GM12878 (cell line): ENCODE results near the gene C10orf90. TPM values are rescaled to one million over a fixed set of nuclear protein-coding genes. Genes with fewer than 3 reads are reported as not detected.

Experiments used
- ATAC-seq: fragments of 200-7000 bp; cut with Tn5 transposase; 3 replicates; pipeline ENCODE4 v1.9.1; 2020; ENCODE audit warnings: mild to moderate bottlenecking, moderate library complexity
- BruUV-seq: library from RNA; stranded (reverse); fragments of 400-500 nt; replicated peaks from 2 replicates; lab custom pipeline; 2021; lab: Mats Ljungman, UMichigan
- CTCF ChIA-PET: fragments of 300-600 bp; sonication (Branson Sonifier 250); formaldehyde crosslinking; extraction: SDS; loops from one replicate; lab custom pipeline; 2021; ENCODE audit warnings: inconsistent platforms; lab: Yijun Ruan, JAX
- POLR2A ChIA-PET: fragments of 350-600 bp; formaldehyde crosslinking; extraction: SDS; loops from one replicate; lab custom pipeline; 2021; ENCODE audit warnings: inconsistent platforms; lab: Charles Lee
- RAD21 ChIA-PET: fragments of 300-600 bp; sonication (Branson Sonifier 250); formaldehyde crosslinking; loops from one replicate; lab custom pipeline; 2023; ENCODE audit warnings: antibody characterized with exemption; ENCODE audit not compliant: unreplicated experiment; lab: Charles Lee
- SMC1A ChIA-PET: fragments of 300-600 bp; sonication (Branson Sonifier 250); formaldehyde crosslinking; loops from one replicate; lab custom pipeline; 2023; ENCODE audit not compliant: unreplicated experiment, uncharacterized antibody; lab: Charles Lee
- DNase-seq: peaks from one replicate; pipeline ENCODE4 v3.0.0-alpha.2; 2011; ENCODE audit warnings: low read depth, low spot score
- FAIRE-seq: peaks from 3 replicates; lab custom pipeline; 2011; peaks lifted over from hg19 to GRCh38; lab: Jason Lieb, UNC
- H2AFZ ChIP-seq: 2 replicates; pipeline ENCODE4 v1.6.0; 2011; ENCODE audit warnings: low read depth, low read length, control low read depth; ENCODE audit not compliant: control insufficient read depth
- H3K27ac ChIP-seq: 2 replicates; pipeline ENCODE4 v1.5.1; 2011; ENCODE audit warnings: control low read depth; ENCODE audit not compliant: control insufficient read depth, insufficient read depth
- H3K27me3 ChIP-seq, 2 experiments: replicated peaks in 1 of 2; 2 replicates each; pipeline versions ENCODE4 v1.6.0 to v1.6.1; 2011; ENCODE audit warnings: low read length in 1 of 2; ENCODE audit not compliant: control insufficient read depth in 2 of 2, insufficient read depth in 2 of 2
- H3K36me3 ChIP-seq, 2 experiments: 2 replicates each; pipeline ENCODE4 v1.5.1; 2011; ENCODE audit warnings: low read length in 1 of 2; ENCODE audit not compliant: control insufficient read depth in 2 of 2, insufficient read depth in 2 of 2
- H3K4me1 ChIP-seq: 2 replicates; pipeline ENCODE4 v1.6.1; 2011; ENCODE audit warnings: mild to moderate bottlenecking, low read length, moderate library complexity, mixed read lengths; ENCODE audit not compliant: control insufficient read depth, insufficient read depth
- H3K4me2 ChIP-seq: 2 replicates; pipeline ENCODE4 v1.6.0; 2011; ENCODE audit warnings: control low read depth; ENCODE audit not compliant: control insufficient read depth, insufficient read depth
- H3K4me3 ChIP-seq: fragments of 200-600 bp; sonication (generic); 2 replicates; pipeline ENCODE4 v1.5.1; 2016
- H3K79me2 ChIP-seq: 2 replicates; pipeline ENCODE4 v1.6.0; 2011; ENCODE audit warnings: low read length; ENCODE audit not compliant: control insufficient read depth, insufficient read depth
- H3K9ac ChIP-seq: 2 replicates; pipeline ENCODE4 v1.8.0; 2011; ENCODE audit warnings: low read length, control low read depth, mixed read lengths; ENCODE audit not compliant: control insufficient read depth, insufficient read depth
- H3K9me3 ChIP-seq: replicated peaks from 3 replicates; pipeline ENCODE4 v1.5.1; 2011; ENCODE audit warnings: mild to moderate bottlenecking, low read length; ENCODE audit not compliant: control insufficient read depth, insufficient read depth
- H4K20me1 ChIP-seq: 2 replicates; pipeline ENCODE4 v1.6.0; 2011; ENCODE audit not compliant: control insufficient read depth, insufficient read depth
- ATF2 ChIP-seq: IDR thresholded peaks from 2 replicates; pipeline ENCODE4 v1.6.1; 2012; ENCODE audit warnings: low read length, inconsistent platforms
- ATF7 ChIP-seq: fragments of 450-650 bp; IDR thresholded peaks from 2 replicates; pipeline ENCODE4 v1.6.1; 2016; ENCODE audit warnings: low read depth, mild to moderate bottlenecking
- BCL11A ChIP-seq: IDR thresholded peaks from 2 replicates; pipeline ENCODE4 v1.6.1; 2011; ENCODE audit warnings: low read depth, low read length
- CEBPB ChIP-seq, 2 experiments: fragments of 150-350 bp in 1 of 2; IDR thresholded peaks; 2 replicates each; pipeline ENCODE4 v1.6.1; 2012 to 2014; ENCODE audit warnings: low read depth in 2 of 2, low read length in 2 of 2, borderline replicate concordance in 1 of 2, inconsistent platforms in 1 of 2
- EGR1 ChIP-seq, 2 experiments: IDR thresholded peaks; 1 replicate in 1 of 2; 2 replicates in 1 of 2; pipeline ENCODE4 v1.6.1; 2011 to 2012; ENCODE audit warnings: low read depth in 2 of 2, low read length in 2 of 2, borderline replicate concordance in 1 of 2, mild to moderate bottlenecking in 1 of 2, moderate library complexity in 1 of 2
- EZH2 ChIP-seq: IDR thresholded peaks from 2 replicates; pipeline ENCODE4 v1.6.1; 2012; ENCODE audit warnings: low read depth, mild to moderate bottlenecking, control low read depth, inconsistent platforms, low read length, borderline replicate concordance; ENCODE audit not compliant: control insufficient read depth
- HDGF ChIP-seq: fragments of 450-650 bp; IDR thresholded peaks from 2 replicates; pipeline ENCODE4 v1.6.1; 2016; ENCODE audit warnings: antibody characterized with exemption
- MEF2A ChIP-seq: IDR thresholded peaks from 2 replicates; pipeline ENCODE4 v1.6.1; 2011; ENCODE audit warnings: low read depth, mild to moderate bottlenecking, low read length, moderate library complexity; ENCODE audit not compliant: insufficient read depth
- NR2C2 ChIP-seq: IDR thresholded peaks from 2 replicates; pipeline ENCODE4 v1.6.1; 2011; ENCODE audit warnings: borderline replicate concordance, low read depth; ENCODE audit not compliant: control insufficient read depth, insufficient read length
- POLR2A ChIP-seq: IDR thresholded peaks from 2 replicates; pipeline ENCODE4 v1.6.1; 2011; ENCODE audit warnings: low read depth, mild to moderate bottlenecking, low read length
- WGBS: methylation state at CpG from one replicate; pipeline ENCODE4 v1.1.6; 2016; ENCODE audit warnings: low lambda C conversion rate; ENCODE audit not compliant: insufficient replicate concordance, insufficient coverage; ENCODE audit errors: missing lambda C conversion rate; 5-methylcytosine and 5-hydroxymethylcytosine counted together
- in situ Hi-C: fragments of 300-500 bp; cut with MboI; formaldehyde crosslinking; loops from 9 replicates; pipeline ENCODE4 v1.14.3; 2018; ENCODE audit warnings: mixed read lengths
- intact Hi-C: fragments of 100-400 bp; cut with micrococcal nuclease; formaldehyde crosslinking; loops from one replicate; pipeline ENCODE4 v1.14.2; 2022; ENCODE audit not compliant: unreplicated experiment
- polyA plus RNA-seq, 11 experiments: library from polyadenylated mRNA; depleted of rRNA in 4 of 11; unstranded in 6 of 11; stranded (reverse) in 5 of 11; fragments of >200 nt; fragmentation: Nextera tagmentation in 4 of 11; fragmentation: Illumina TruSeq in 1 of 11; extraction: Ambion mirVana in 4 of 11; extraction: Trizol in 1 of 11; gene quantifications; 1 replicate in 1 of 11; 2 replicates in 10 of 11; pipeline versions ENCODE4 v1.2.1 to v1.2.3, GENCODE V29; 2011 to 2016; ENCODE audit warnings: inconsistent platforms in 2 of 11, missing spikeins in 2 of 11, low read depth in 1 of 11
- total RNA-seq, 4 experiments: library from RNA; depleted of rRNA in 3 of 4; stranded (reverse); fragments of >200 nt in 3 of 4; fragmentation: Illumina TruSeq in 1 of 4; extraction: Trizol in 1 of 4; gene quantifications; 2 replicates each; pipeline versions ENCODE4 v1.2.1 to v1.2.3, GENCODE V29; 2013 to 2021
- TF ChIP-seq, protein P1 (sequence below): fragments of 450-650 bp; formaldehyde crosslinking; IDR thresholded peaks from 2 replicates; pipeline ENCODE4 v1.4.0; 2020; ENCODE audit warnings: mild to moderate bottlenecking, moderate library complexity

The C10orf90 gene
- total and polyA plus RNA-seq, 10 of the 15 experiments (the other 5 are each of a cell fraction or from before 2014, with no cell fraction given), result 0.04 TPM; not detected in 9

DNA sequence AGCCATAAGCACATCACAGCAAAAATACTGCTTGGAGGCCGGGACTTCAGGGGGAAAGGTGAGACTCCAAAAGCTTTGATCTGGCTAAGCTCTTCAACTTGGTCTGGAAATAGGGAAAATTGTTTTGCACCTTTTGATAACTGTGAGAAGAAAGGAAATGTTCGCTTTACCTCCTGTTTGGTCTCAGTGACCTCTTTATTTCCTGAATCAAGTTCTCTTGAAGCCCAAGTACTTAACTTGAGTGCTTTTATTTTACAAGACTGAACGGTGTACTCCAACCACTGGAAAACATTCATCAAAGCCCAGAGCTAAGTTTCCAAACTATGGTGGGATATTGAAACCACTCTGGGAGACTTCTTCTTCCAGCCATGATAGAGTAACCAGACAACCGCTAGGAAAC, 5.3 kb downstream of the C10orf90 start:
- H4K20me1 ChIP-seq, result no peaks in the 10 kb centered on the region
- 2% methylated on average over 4 of the region's 4 CpGs for WGBS
- POLR2A ChIA-PET, result no interaction called here
- H3K27ac ChIP-seq, result no peak overlapping the region
- no peak for TF ChIP-seq HDGF
- TF ChIP-seq ATF7, result no peak
- no peak for TF ChIP-seq ATF2
- no peak for TF ChIP-seq POLR2A
- no peak for TF ChIP-seq MEF2A
- no peak for TF ChIP-seq EGR1 (IDR thresholded peaks at IDR 0.05; ENCODE audit: borderline replicate concordance in 1 of 2, low read depth in 2 of 2, low read length in 2 of 2)
- TF ChIP-seq CEBPB (IDR thresholded peaks at IDR 0.05; ENCODE audit: borderline replicate concordance in 1 of 2, low read depth in 2 of 2, low read length in 2 of 2), result no peak
- TF ChIP-seq, protein P1, sequence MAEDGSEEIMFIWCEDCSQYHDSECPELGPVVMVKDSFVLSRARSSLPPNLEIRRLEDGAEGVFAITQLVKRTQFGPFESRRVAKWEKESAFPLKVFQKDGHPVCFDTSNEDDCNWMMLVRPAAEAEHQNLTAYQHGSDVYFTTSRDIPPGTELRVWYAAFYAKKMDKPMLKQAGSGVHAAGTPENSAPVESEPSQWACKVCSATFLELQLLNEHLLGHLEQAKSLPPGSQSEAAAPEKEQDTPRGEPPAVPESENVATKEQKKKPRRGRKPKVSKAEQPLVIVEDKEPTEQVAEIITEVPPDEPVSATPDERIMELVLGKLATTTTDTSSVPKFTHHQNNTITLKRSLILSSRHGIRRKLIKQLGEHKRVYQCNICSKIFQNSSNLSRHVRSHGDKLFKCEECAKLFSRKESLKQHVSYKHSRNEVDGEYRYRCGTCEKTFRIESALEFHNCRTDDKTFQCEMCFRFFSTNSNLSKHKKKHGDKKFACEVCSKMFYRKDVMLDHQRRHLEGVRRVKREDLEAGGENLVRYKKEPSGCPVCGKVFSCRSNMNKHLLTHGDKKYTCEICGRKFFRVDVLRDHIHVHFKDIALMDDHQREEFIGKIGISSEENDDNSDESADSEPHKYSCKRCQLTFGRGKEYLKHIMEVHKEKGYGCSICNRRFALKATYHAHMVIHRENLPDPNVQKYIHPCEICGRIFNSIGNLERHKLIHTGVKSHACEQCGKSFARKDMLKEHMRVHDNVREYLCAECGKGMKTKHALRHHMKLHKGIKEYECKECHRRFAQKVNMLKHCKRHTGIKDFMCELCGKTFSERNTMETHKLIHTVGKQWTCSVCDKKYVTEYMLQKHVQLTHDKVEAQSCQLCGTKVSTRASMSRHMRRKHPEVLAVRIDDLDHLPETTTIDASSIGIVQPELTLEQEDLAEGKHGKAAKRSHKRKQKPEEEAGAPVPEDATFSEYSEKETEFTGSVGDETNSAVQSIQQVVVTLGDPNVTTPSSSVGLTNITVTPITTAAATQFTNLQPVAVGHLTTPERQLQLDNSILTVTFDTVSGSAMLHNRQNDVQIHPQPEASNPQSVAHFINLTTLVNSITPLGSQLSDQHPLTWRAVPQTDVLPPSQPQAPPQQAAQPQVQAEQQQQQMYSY (CRISPR knock-in tag), result no peak
- no peak for TF ChIP-seq EZH2
- no peak for TF ChIP-seq NR2C2
- no peak for TF ChIP-seq BCL11A
- no peak overlapping the region for H3K4me2 ChIP-seq
- SMC1A ChIA-PET, result no interaction called here
- no peaks in the 10 kb centered on the region for H3K9me3 ChIP-seq
- FAIRE-seq (no peak), ATAC-seq (no peak), DNase-seq (no peak)
- in situ Hi-C loops, result no loop called here
- no peaks in the 10 kb centered on the region for H3K79me2 ChIP-seq
- H3K4me3 ChIP-seq, result no peak overlapping the region
- BruUV-seq, result no TSS peak
- intact Hi-C loops, result no loop called here
- no peaks in the 10 kb centered on the region for H3K27me3 ChIP-seq
- RAD21 ChIA-PET, result no interaction called here
- H3K9ac ChIP-seq, result no peak overlapping the region
- no peaks in the 10 kb centered on the region for H3K4me1 ChIP-seq
- CTCF ChIA-PET, result no interaction called here
- no peaks in the 10 kb centered on the region for H3K36me3 ChIP-seq
- no peak overlapping the region for H2AFZ ChIP-seq
